ENCODE data around the gene RAP1GAP2.

Gene RAP1GAP2

DNA sequence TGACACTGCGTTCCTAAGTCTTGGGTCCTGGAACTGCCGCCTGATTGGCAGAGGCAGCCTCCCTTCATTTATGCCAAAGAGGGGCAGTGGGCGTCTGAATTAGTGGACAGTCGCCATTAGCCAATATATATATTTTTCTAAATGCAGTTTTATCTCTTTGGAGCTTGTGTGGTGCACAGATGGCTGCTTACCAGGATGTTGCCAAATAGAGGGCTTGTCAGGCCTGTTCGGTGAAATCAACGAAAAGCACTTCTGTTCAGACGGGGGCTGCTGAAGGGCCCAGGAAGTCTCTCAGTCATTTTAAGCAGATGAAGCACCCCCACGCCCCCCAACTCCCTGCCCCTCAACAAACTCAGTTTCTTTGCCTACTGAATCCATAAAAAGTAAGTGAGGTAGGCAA is 66.0 kb downstream of the RAP1GAP2 start:
- no peak for DNase-seq (ENCODE audit: low read depth)
- TF ChIP-seq, protein P1, sequence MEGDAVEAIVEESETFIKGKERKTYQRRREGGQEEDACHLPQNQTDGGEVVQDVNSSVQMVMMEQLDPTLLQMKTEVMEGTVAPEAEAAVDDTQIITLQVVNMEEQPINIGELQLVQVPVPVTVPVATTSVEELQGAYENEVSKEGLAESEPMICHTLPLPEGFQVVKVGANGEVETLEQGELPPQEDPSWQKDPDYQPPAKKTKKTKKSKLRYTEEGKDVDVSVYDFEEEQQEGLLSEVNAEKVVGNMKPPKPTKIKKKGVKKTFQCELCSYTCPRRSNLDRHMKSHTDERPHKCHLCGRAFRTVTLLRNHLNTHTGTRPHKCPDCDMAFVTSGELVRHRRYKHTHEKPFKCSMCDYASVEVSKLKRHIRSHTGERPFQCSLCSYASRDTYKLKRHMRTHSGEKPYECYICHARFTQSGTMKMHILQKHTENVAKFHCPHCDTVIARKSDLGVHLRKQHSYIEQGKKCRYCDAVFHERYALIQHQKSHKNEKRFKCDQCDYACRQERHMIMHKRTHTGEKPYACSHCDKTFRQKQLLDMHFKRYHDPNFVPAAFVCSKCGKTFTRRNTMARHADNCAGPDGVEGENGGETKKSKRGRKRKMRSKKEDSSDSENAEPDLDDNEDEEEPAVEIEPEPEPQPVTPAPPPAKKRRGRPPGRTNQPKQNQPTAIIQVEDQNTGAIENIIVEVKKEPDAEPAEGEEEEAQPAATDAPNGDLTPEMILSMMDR (conservative IDR thresholded peaks at IDR 0.05; ENCODE audit: low read depth, low read length) = no peak
- H3K4me3 ChIP-seq (ENCODE audit: low read length) = no peak overlapping the region

GRCh38 chr17:2863204-2863603 is 67.0 kb downstream of the RAP1GAP2 start:
- TF ChIP-seq, protein P1 (conservative IDR thresholded peaks at IDR 0.05; ENCODE audit: low read depth, low read length) = no peak
- no peak for DNase-seq (ENCODE audit: low read depth)
- no peak overlapping the region for H3K4me3 ChIP-seq (ENCODE audit: low read length)

DNA sequence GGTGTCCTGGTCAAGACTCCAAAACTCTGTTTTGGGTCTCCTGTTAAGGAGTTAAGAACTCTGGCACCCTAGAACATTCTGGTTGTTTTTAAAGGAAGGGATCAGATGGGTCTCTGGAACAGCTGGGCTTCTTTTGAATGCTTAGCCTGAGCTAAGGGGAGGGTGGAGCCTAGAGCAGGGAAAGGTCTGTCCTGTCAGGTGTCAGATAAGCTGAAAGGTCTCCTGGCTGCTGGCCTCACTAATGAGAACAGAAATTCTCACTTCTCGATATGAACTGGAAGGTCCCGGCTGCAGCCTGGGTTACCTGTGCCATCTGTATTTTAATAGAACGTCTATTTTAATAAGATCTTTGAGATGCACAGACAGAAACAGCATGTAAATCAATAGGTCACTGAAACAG is 69.0 kb downstream of the RAP1GAP2 start:
- no peak for DNase-seq (ENCODE audit: low read depth)
- H3K4me3 ChIP-seq (ENCODE audit: low read length) = no peak overlapping the region

GRCh38 chr17:2867441-2868424 is 71.5 kb downstream of the RAP1GAP2 start:
- no peak for DNase-seq (ENCODE audit: low read depth)
- H3K4me3 ChIP-seq (ENCODE audit: low read length) = no peak overlapping the region
- TF ChIP-seq, protein P1 (conservative IDR thresholded peaks at IDR 0.05; ENCODE audit: low read depth, low read length) = peak; percentile 12

More for the DNA sequence above, 69.0 kb downstream of the RAP1GAP2 start:
- TF ChIP-seq, protein P1 (conservative IDR thresholded peaks at IDR 0.05; ENCODE audit: low read depth, low read length) = no peak

DNA sequence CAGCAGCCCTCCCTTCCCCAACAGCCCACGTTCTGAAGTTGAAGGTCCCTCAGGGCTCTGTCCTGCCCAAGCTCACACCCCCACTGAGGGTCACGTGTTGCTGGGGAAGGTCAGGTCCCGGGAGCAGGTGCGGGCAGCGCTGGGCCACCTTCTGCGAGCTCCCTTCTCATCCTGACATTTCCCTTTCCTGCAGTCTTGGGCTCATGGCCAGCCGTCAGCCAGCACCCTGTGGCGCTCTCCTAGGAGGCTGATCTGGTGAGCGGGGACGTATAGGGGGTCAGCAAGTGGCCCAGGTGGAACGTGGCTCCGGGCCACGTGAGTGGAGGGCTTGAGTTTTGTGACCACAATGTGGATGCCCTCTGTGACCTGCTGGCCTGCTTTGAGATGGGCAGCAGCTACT is 73.4 kb downstream of the RAP1GAP2 start:
- TF ChIP-seq, protein P1 (conservative IDR thresholded peaks at IDR 0.05; ENCODE audit: low read depth, low read length) = no peak
- H3K4me3 ChIP-seq (ENCODE audit: low read length) = no peak overlapping the region
- no peak for DNase-seq (ENCODE audit: low read depth)

DNA sequence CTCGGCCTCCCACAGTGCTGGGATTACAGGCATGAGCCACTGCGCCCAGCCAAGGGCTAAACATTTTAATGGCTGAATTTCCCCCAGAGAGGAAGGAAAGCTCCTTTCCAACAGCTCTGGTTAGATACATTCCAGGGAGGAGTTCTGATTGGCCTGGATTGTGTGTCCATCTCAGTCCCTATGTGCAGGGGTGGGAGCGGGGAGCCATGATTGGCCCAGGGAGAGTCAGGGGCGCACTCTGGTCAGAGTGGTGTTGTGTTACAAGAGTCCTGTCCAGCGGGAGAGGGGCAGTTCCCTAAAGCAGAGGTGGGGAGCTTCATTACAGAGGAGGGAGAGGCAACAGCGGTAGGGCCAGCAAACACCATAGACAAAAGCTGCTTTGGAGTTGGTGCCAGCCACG is 75.0 kb downstream of the RAP1GAP2 start:
- DNase-seq (ENCODE audit: low read depth) = no peak
- TF ChIP-seq, protein P1 (conservative IDR thresholded peaks at IDR 0.05; ENCODE audit: low read depth, low read length) = no peak
- H3K4me3 ChIP-seq (ENCODE audit: low read length) = no peak overlapping the region

DNA sequence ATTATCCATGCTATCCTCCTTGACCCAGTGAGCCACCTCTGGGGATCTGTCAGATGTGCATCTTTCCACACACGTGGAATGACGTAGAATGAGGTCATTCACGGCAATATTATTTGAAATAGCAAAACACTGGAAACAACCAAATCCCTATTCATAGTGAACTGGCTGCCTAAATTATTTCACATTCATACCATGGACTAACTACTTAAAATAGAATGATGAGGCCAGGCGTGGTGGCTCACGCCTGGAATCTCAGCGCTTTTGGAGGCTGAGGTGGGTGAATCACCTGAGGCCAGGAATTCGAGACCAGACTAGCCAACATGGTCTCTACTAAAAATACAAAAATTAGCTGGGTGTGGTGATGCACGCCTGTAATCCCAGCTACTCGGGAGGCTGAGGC is 75.5 kb downstream of the RAP1GAP2 start:
- no peak overlapping the region for H3K4me3 ChIP-seq (ENCODE audit: low read length)
- DNase-seq (ENCODE audit: low read depth) = no peak
- TF ChIP-seq, protein P1 (conservative IDR thresholded peaks at IDR 0.05; ENCODE audit: low read depth, low read length) = no peak

Measured in retinal pigment epithelial cell (primary cell).